ENCODE results near the gene RALGAPA2. TPM values are rescaled to one million over a fixed set of nuclear protein-coding genes. Genes with fewer than 3 reads are reported as not detected.

RALGAPA2 gene
- total RNA-seq, 3 donors from 2014 or later (not counting 1 experiment from before 2014, with no cell fraction given) = 26.6 to 33.9 (median 33.1) TPM

- intact Hi-C loops (cut with micrococcal nuclease) = no loop called here
- H3K4me1 ChIP-seq (ENCODE audit: control insufficient read depth, insufficient read depth, low read length) = no peaks in the 10 kb centered on the region
- Mint-ChIP-seq H3K4me3 (no peak overlapping the region), H3K36me3 (peaks cover 17% of the 10 kb centered on the region), H3K4me1 (no peaks in the 10 kb centered on the region), H3K27me3 (ENCODE audit: low read depth in 2 of 2) (no peaks in the 10 kb centered on the region), H3K9me3 (no peaks in the 10 kb centered on the region), H3K27ac (no peak overlapping the region)
- H3K4me3 ChIP-seq (ENCODE audit: low read length) = no peak overlapping the region
- no peaks in the 10 kb centered on the region for H3K9me3 ChIP-seq (ENCODE audit: control insufficient read depth, insufficient read depth, low read length)
- H3K36me3 ChIP-seq (ENCODE audit: control insufficient read depth, insufficient read depth, low read length) = peaks cover 63% of the 10 kb centered on the region
- no peak for ATAC-seq
- no peak for DNase-seq
- H3K27ac ChIP-seq (ENCODE audit: low read length) = no peak overlapping the region
- no peak for TF ChIP-seq CTCF (IDR thresholded peaks at IDR 0.05)
- 100% methylated on average over 1 of the region's 1 CpG for WGBS (ENCODE audit: insufficient coverage)
- no peaks in the 10 kb centered on the region for H3K27me3 ChIP-seq (ENCODE audit: control insufficient read depth, insufficient read depth, low read length)
These were observed 212.1 kb downstream of the RALGAPA2 start for GRCh38 chr20:20500312-20500711.

- DNase-seq = no peak
- intact Hi-C loops (cut with micrococcal nuclease) = no loop called here
- H3K36me3 Mint-ChIP-seq = peaks cover 17% of the 10 kb centered on the region
- Histone ChIP-seq H3K4me1 (ENCODE audit: control insufficient read depth, insufficient read depth, low read length) (no peaks in the 10 kb centered on the region), H3K36me3 (ENCODE audit: control insufficient read depth, insufficient read depth, low read length) (peaks cover 68% of the 10 kb centered on the region), H3K27ac (ENCODE audit: low read length) (no peak overlapping the region), H3K9me3 (ENCODE audit: control insufficient read depth, insufficient read depth, low read length) (no peaks in the 10 kb centered on the region), H3K27me3 (ENCODE audit: control insufficient read depth, insufficient read depth, low read length) (no peaks in the 10 kb centered on the region), H3K4me3 (ENCODE audit: low read length) (no peak overlapping the region)
- no peak for ATAC-seq
- no peak overlapping the region for H3K27ac Mint-ChIP-seq
- no peaks in the 10 kb centered on the region for H3K9me3 Mint-ChIP-seq
- H3K4me3 Mint-ChIP-seq = no peak overlapping the region
- no peaks in the 10 kb centered on the region for H3K4me1 Mint-ChIP-seq
- TF ChIP-seq CTCF (IDR thresholded peaks at IDR 0.05) = no peak
- WGBS (ENCODE audit: insufficient coverage) = 96% methylated on average over 5 of the region's 5 CpGs
- H3K27me3 Mint-ChIP-seq (ENCODE audit: low read depth in 2 of 2) = no peaks in the 10 kb centered on the region
These were observed 213.0 kb downstream of the RALGAPA2 start for GRCh38 chr20:20499439-20499838.

GRCh38 chr20:20498076-20498861, 214.2 kb downstream of the RALGAPA2 start:
- no peaks in the 10 kb centered on the region for H3K4me1 ChIP-seq (ENCODE audit: control insufficient read depth, insufficient read depth, low read length)
- Mint-ChIP-seq H3K27me3 (ENCODE audit: low read depth in 2 of 2) (no peaks in the 10 kb centered on the region), H3K4me1 (no peaks in the 10 kb centered on the region), H3K36me3 (peaks cover 17% of the 10 kb centered on the region), H3K4me3 (no peak overlapping the region), H3K27ac (no peak overlapping the region), H3K9me3 (no peaks in the 10 kb centered on the region)
- no peak for ATAC-seq
- peaks cover 68% of the 10 kb centered on the region for H3K36me3 ChIP-seq (ENCODE audit: control insufficient read depth, insufficient read depth, low read length)
- no peaks in the 10 kb centered on the region for H3K27me3 ChIP-seq (ENCODE audit: control insufficient read depth, insufficient read depth, low read length)
- 89% methylated on average over 11 of the region's 11 CpGs for WGBS (ENCODE audit: insufficient coverage)
- intact Hi-C loops (cut with micrococcal nuclease) = no loop called here
- no peak overlapping the region for H3K4me3 ChIP-seq (ENCODE audit: low read length)
- no peak overlapping the region for H3K27ac ChIP-seq (ENCODE audit: low read length)
- no peak for TF ChIP-seq CTCF (IDR thresholded peaks at IDR 0.05)
- no peaks in the 10 kb centered on the region for H3K9me3 ChIP-seq (ENCODE audit: control insufficient read depth, insufficient read depth, low read length)
- DNase-seq = no peak

Data from natural killer cell (primary cell).